ENCODE results near the gene M1AP. TPM values are rescaled to one million over a fixed set of nuclear protein-coding genes. Genes with fewer than 3 reads are reported as not detected.

The M1AP gene
- total RNA-seq, 1 donor = 0.31 TPM

GRCh38 chr2:74555610-74556103 is 92.5 kb downstream of the M1AP start:
- no peaks in the 10 kb centered on the region for H3K27me3 ChIP-seq (ENCODE audit: insufficient read depth, low read length)
- H3K9me3 ChIP-seq (ENCODE audit: low read depth, low read length) = no peaks in the 10 kb centered on the region
- H3K4me3 ChIP-seq (ENCODE audit: low read length) = peak overlapping the region; percentile 98
- peaks cover 40% of the 10 kb centered on the region for H3K4me1 ChIP-seq (ENCODE audit: insufficient read depth, low read length)

- Histone ChIP-seq H3K9me3 (ENCODE audit: low read depth, low read length) (no peaks in the 10 kb centered on the region), H3K4me1 (ENCODE audit: insufficient read depth, low read length) (peaks cover 41% of the 10 kb centered on the region), H3K27me3 (ENCODE audit: insufficient read depth, low read length) (peaks cover 2% of the 10 kb centered on the region), H3K4me3 (ENCODE audit: low read length) (peak overlapping the region; percentile 98)
Observed at GRCh38 chr2:74554820-74555531, 93.2 kb downstream of the M1AP start.

- Histone ChIP-seq H3K27me3 (ENCODE audit: insufficient read depth, low read length) (peaks cover 10% of the 10 kb centered on the region), H3K4me1 (ENCODE audit: insufficient read depth, low read length) (peaks cover 50% of the 10 kb centered on the region), H3K4me3 (ENCODE audit: low read length) (peak within 1 kb of the TSS; percentile 98), H3K9me3 (ENCODE audit: low read depth, low read length) (no peaks in the 10 kb centered on the region)
Observed at GRCh38 chr2:74553892-74554819, 94.0 kb downstream of the M1AP start, which contains the start of the genes DOK1 and LOXL3. TSS of gene DOK1 (plus strand) at chr2:74554720. CDS start at chr2:74554755, 35 bp downstream. TSS of gene LOXL3 (minus strand) at chr2:74553942. CDS start at chr2:74552634, 1,308 bp downstream.

- Histone ChIP-seq H3K27me3 (ENCODE audit: insufficient read depth, low read length) (peaks cover 18% of the 10 kb centered on the region), H3K4me3 (ENCODE audit: low read length) (no peak overlapping the region), H3K9me3 (ENCODE audit: low read depth, low read length) (no peaks in the 10 kb centered on the region), H3K4me1 (ENCODE audit: insufficient read depth, low read length) (peaks cover 54% of the 10 kb centered on the region)
Observed at GRCh38 chr2:74552914-74553811, 95.0 kb downstream of the M1AP start.

- H3K9me3 ChIP-seq (ENCODE audit: low read depth, low read length) = no peaks in the 10 kb centered on the region
- peaks cover 27% of the 10 kb centered on the region for H3K27me3 ChIP-seq (ENCODE audit: insufficient read depth, low read length)
- peaks cover 51% of the 10 kb centered on the region for H3K4me1 ChIP-seq (ENCODE audit: insufficient read depth, low read length)
- no peak overlapping the region for H3K4me3 ChIP-seq (ENCODE audit: low read length)
Observed at GRCh38 chr2:74551942-74552913, 95.9 kb downstream of the M1AP start.

- H3K9me3 ChIP-seq (ENCODE audit: low read depth, low read length) = no peaks in the 10 kb centered on the region
- H3K4me1 ChIP-seq (ENCODE audit: insufficient read depth, low read length) = peaks cover 44% of the 10 kb centered on the region
- no peak overlapping the region for H3K4me3 ChIP-seq (ENCODE audit: low read length)
- peaks cover 28% of the 10 kb centered on the region for H3K27me3 ChIP-seq (ENCODE audit: insufficient read depth, low read length)
Observed at GRCh38 chr2:74551530-74551929, 96.6 kb downstream of the M1AP start.

GRCh38 chr2:74550231-74550630 is 97.9 kb downstream of the M1AP start:
- Histone ChIP-seq H3K4me1 (ENCODE audit: insufficient read depth, low read length) (peaks cover 31% of the 10 kb centered on the region), H3K4me3 (ENCODE audit: low read length) (no peak overlapping the region), H3K9me3 (ENCODE audit: low read depth, low read length) (no peaks in the 10 kb centered on the region), H3K27me3 (ENCODE audit: insufficient read depth, low read length) (peaks cover 28% of the 10 kb centered on the region)

- H3K27me3 ChIP-seq (ENCODE audit: insufficient read depth, low read length) = peaks cover 28% of the 10 kb centered on the region
- peaks cover 30% of the 10 kb centered on the region for H3K4me1 ChIP-seq (ENCODE audit: insufficient read depth, low read length)
- peak overlapping the region; percentile 38 for H3K4me3 ChIP-seq (ENCODE audit: low read length)
- H3K9me3 ChIP-seq (ENCODE audit: low read depth, low read length) = no peaks in the 10 kb centered on the region
Observed at GRCh38 chr2:74548900-74549826, 99.0 kb downstream of the M1AP start.

GRCh38 chr2:74548285-74548899 is 99.7 kb downstream of the M1AP start:
- Histone ChIP-seq H3K27me3 (ENCODE audit: insufficient read depth, low read length) (peaks cover 28% of the 10 kb centered on the region), H3K4me3 (ENCODE audit: low read length) (peak overlapping the region; percentile 38)

GRCh38 chr2:74546004-74546403 is 102.1 kb downstream of the M1AP start:
- H3K4me1 ChIP-seq (ENCODE audit: insufficient read depth, low read length) = peaks cover 19% of the 10 kb centered on the region
- H3K4me3 ChIP-seq (ENCODE audit: low read length) = no peak overlapping the region
- peaks cover 28% of the 10 kb centered on the region for H3K27me3 ChIP-seq (ENCODE audit: insufficient read depth, low read length)
- no peaks in the 10 kb centered on the region for H3K9me3 ChIP-seq (ENCODE audit: low read depth, low read length)

More at GRCh38 chr2:74548285-74548899, 99.7 kb downstream of the M1AP start:
- Histone ChIP-seq H3K9me3 (ENCODE audit: low read depth, low read length) (no peaks in the 10 kb centered on the region), H3K4me1 (ENCODE audit: insufficient read depth, low read length) (peaks cover 22% of the 10 kb centered on the region)

GRCh38 chr2:74544634-74545033 is 103.5 kb downstream of the M1AP start:
- H3K4me1 ChIP-seq (ENCODE audit: insufficient read depth, low read length) = peaks cover 15% of the 10 kb centered on the region
- H3K27me3 ChIP-seq (ENCODE audit: insufficient read depth, low read length) = peaks cover 23% of the 10 kb centered on the region
- no peak overlapping the region for H3K4me3 ChIP-seq (ENCODE audit: low read length)
- no peaks in the 10 kb centered on the region for H3K9me3 ChIP-seq (ENCODE audit: low read depth, low read length)

GRCh38 chr2:74542978-74543377 is 105.2 kb downstream of the M1AP start:
- H3K9me3 ChIP-seq (ENCODE audit: low read depth, low read length) = no peaks in the 10 kb centered on the region
- peaks cover 9% of the 10 kb centered on the region for H3K27me3 ChIP-seq (ENCODE audit: insufficient read depth, low read length)
- H3K4me1 ChIP-seq (ENCODE audit: insufficient read depth, low read length) = peaks cover 11% of the 10 kb centered on the region

More at GRCh38 chr2:74542978-74543377, 105.2 kb downstream of the M1AP start:
- H3K4me3 ChIP-seq (ENCODE audit: low read length) = no peak overlapping the region

Measured in mononuclear cell (primary cell).